GM19452 (cell line): ENCODE data around the gene LGMN.
"Not testable (repeated sequence)": the region's sequence is repeated elsewhere in the genome, so short reads cannot be mapped to it uniquely, and the experiment has no call there.

Experiments used
- ATAC-seq: cut with Tn5 transposase; IDR thresholded peaks from one replicate; pipeline ENCODE4 v1.9.1; 2021; ENCODE audit not compliant: unreplicated experiment

Gene LGMN

DNA sequence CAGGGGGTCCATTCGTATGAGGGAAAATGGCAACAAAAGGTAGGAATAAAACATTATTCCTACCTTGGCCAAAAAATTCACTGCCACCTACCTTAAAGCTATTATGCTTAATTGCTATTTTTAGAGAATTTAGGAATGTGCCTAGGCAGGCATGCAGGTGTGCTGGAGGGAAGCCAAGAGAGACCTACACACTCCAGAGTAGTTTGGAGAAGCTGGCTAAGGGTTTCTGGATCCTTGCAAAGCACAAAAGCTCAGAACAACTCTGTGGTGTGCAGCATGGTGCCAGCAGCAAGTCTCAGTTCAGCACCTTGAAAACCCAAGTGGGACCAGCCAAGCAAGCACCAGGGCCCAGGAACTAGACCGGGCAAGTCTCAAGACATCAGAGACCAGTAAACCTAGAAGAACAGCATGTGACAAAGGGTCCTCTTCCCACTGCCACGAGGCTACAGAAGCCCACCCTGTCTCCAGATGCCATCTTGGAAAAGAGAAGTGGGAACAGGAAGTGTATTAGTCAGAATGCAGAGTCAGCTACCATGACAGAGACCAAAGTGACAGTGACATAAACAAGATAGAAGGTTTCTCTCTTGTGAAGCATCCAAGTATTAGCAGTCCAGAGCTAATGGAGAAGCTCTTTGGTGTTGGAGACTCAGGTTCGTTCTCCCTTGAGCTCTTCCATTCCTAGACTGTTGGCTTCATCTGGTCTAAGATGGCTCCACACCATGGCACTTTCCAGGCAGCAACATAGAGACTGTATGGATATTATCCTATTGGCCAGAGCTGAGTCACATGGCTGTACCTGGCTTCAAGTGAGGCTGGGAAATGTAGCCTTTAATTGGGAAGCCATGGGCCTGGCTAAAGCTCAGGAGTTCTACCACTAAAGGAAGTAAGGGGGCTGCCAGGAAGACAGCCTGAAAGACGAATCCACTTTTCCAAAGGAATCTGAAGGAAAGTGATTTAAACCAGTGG, 15.5 kb upstream of the LGMN start:
- not testable (repeated sequence) for ATAC-seq

DNA sequence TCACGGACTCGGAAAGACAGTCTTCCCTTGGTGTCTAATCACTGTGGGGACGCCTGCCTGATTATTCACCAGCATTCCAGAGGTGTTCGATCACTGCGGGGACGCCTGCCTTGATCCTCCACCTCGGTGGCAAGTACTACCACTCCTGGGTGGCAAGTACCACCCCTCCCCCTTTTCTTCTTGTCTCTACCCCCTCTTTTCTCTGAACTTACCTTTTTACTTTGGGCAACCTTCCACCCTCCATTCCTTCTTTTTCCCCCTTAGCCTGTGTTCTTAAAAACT, 12.0 kb upstream of the LGMN start:
- ATAC-seq = no peak

- no peak for ATAC-seq
These were observed 11.5 kb upstream of the LGMN start for GRCh38 chr14:92759679-92760523.

DNA sequence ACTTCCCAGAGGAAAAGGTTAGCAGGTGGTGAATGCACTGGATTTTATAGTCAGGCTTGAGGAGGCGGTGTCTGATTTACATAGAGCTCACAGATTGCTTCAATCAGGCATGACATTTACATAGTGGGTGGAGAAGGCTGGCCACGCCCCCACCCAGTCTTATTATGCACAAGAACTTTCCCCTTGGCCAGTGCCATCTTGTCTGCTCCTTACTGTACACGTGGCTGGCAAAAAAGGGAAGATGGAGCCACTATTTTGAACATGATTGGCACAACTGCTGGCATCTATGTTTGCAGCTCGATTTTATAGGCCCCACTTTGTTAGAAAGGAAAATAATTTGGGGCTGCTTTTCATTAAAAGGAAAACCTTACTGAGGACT, 10.9 kb upstream of the LGMN start:
- no peak for ATAC-seq

- no peak for ATAC-seq
These were observed 8.0 kb upstream of the LGMN start for GRCh38 chr14:92756446-92756845.

DNA sequence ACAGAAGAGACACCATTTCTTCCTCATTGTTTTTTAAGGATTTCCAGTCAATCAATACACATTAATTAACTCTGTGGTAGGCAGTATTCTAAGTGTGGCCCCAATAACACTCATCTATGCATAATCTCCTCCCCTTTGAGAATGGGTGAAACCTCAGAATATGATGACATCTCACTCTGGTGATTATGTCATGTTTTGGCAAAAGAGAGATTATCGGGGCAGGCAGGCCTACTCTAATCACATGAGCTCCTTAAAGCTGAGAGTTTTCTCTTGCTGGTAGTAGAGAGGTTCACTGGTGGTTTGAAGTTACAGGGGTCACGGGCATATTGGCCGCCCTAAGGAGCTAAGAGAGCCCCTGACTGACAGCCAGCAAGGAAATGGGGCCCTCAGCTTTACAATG, 7.1 kb upstream of the LGMN start:
- no peak for ATAC-seq

DNA sequence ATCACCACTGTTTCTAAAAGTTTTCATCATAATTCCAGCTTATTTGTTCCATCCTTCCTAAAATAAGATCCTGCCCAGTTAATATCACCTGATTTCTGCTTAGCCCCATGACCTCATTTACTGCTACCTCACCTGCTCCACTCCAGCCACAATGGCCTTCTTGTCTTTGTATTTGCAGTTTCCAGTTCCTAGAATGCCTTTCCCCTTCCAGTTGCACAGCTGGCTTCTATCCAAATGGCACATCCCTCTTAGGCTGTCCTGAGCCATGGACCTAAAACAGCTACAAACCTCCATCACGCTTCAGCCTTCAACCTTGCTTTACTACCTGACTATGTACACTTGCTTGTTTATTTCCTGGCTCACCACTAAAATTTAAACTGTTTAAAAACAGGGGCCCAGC, 6.5 kb upstream of the LGMN start:
- no peak for ATAC-seq

GRCh38 chr14:92753250-92753649, 4.8 kb upstream of the LGMN start:
- no peak for ATAC-seq

- ATAC-seq = no peak
These were observed 3.4 kb upstream of the LGMN start for GRCh38 chr14:92751819-92752218.

GRCh38 chr14:92750994-92751400, 2.6 kb upstream of the LGMN start:
- ATAC-seq = no peak

GRCh38 chr14:92750222-92750728, 1.8 kb upstream of the LGMN start:
- not testable (repeated sequence) for ATAC-seq

- no peak for ATAC-seq
These were observed 647 bp downstream of the LGMN start for GRCh38 chr14:92747701-92748258.

DNA sequence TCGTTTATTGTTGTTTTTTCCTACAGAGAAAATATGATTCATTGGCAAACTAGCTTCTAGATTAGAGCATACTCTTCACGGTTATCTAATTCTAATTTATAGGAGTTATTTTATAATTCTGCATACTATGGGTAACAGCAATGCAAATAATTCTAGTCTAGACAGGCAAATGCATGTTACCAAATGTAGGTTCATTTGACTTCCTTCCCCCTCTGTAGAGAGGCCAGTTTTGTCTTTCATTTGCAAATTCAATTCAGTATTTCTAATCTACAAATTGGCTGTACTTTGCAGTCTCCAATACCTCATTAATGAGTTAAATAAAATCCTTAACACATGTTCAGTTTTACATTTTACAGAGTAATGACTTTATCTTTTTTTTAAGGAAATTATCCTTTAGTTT, 4.2 kb downstream of the LGMN start:
- no peak for ATAC-seq

- ATAC-seq = no peak
These were observed 8.0 kb downstream of the LGMN start for GRCh38 chr14:92740440-92740839.

DNA sequence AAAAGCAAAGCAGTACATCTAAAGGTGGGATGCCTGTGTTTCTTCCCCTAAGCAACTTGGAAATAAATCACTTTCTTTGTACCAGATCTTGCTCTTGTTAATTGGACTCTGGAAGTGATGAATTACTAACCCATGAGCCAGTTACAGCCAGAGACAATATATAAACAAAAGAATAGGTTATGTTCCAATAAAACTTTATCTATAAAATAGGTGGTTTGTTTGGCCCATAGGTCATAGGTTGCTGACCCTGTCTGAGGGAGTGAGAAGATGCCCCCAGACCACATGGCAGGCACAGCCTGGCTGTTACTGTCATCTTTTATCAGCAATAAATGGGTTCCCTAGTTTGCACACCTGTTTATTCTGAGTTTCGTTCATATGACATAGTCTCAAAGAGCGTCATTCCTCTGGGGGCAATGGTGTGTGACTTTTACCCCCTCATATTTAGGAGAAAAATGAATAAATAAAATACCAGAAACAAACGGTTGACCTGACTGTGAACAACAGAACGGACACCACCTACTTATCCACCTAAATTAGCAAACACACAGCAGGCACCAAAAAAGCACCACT, 10.7 kb downstream of the LGMN start:
- ATAC-seq = no peak

- no peak for ATAC-seq
These were observed 11.2 kb downstream of the LGMN start for GRCh38 chr14:92737206-92737605.

- ATAC-seq = no peak
These were observed 13.1 kb downstream of the LGMN start for GRCh38 chr14:92735344-92735743.

DNA sequence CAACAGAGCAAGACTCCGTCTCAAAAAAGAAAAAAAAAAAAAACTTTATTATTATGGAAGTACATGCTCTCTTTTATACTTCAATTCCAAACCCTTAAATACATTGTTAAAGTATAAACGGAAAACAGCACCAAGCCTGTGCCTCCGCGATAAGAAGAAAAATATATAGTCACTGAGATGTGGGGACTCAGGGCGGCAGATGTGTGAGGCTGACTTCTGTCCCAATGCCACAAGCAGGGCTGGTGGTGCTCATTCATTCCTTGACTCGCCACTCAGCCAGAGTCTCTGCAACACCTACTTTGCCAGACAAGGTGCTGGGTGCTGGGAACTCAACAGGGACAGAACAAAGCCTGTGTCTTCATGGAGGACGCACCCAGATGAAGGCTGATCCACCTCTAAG, 13.8 kb downstream of the LGMN start:
- no peak for ATAC-seq

DNA sequence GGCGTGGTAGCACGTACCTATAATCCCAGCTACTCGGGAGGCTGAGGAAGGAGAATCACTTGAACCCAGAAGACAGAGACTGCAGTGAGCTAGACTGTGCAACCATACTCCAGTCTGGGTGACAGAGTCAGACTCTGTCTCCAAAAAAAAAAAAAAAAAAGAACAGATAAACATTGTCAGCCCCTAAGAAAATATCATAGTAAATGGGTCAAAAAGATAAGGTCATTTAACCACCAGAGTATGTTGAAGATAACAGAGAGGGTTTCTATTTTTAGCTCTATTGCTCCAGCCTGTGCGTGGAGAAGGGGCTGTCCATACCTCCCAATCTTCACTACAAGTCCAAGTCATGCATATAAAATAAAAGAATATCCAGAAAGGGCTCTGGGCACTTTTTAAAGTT, 15.4 kb downstream of the LGMN start:
- no peak for ATAC-seq

- no peak for ATAC-seq
These were observed 16.8 kb downstream of the LGMN start for GRCh38 chr14:92731622-92732115.
